GM19240 (cell line): ENCODE results near the gene GNA14.
"Not testable (repeated sequence)": the region's sequence is repeated elsewhere in the genome, so short reads cannot be mapped to it uniquely, and the experiment has no call there.

Experiments used
- DNase-seq: peaks from one replicate; pipeline ENCODE4 v3.0.0; 2011; ENCODE audit warnings: low spot score; ENCODE audit not compliant: insufficient read length

GNA14 gene

DNA sequence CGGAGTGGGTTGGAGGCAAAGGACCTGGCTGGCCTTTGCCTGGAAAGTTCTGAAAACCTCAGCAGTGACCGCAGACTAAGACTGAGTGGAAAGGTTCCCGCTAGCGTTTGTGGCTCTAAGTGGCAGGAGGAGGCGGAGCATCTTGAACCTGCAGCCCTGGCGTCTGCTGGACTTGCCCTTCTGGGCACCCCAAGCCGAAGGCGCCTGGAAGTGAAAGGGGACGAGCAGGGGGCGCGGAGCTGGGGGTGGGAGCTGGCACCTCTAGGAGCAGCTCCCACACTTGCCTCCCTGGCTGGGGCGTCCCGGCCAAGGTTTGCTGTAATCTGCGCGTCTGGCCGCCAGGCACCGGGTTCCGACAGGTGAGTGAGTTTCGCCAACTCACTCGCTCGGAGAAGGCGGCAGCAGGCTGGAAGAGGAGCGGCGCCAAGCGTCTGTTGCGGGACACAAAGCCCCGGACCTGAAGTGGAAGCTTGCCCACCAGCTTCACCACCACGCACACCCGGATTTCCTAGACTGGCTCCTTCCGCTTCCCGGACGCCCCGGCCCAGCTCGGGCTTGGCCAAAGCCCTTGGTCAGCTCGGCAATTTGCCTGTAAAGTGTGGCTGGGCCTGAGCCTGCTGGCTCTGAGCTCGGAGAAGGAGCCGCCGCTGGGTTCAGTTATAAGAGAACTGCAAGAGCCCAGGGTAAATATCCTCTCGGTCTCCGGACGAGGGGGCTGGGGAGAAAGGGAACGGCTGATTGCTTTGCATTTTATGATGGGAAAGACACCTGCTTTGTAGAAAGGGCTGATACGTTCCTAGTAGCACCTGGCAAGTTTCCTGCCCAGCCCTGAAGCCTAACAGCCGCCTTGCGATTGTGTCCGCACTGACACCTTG is at the start of gene GNA14:
GNA14 (minus strand) TSS at position 89 of the 875 bp plus-strand sequence. CDS start 529 bp downstream, outside the sequence.
- no peak for DNase-seq

DNA sequence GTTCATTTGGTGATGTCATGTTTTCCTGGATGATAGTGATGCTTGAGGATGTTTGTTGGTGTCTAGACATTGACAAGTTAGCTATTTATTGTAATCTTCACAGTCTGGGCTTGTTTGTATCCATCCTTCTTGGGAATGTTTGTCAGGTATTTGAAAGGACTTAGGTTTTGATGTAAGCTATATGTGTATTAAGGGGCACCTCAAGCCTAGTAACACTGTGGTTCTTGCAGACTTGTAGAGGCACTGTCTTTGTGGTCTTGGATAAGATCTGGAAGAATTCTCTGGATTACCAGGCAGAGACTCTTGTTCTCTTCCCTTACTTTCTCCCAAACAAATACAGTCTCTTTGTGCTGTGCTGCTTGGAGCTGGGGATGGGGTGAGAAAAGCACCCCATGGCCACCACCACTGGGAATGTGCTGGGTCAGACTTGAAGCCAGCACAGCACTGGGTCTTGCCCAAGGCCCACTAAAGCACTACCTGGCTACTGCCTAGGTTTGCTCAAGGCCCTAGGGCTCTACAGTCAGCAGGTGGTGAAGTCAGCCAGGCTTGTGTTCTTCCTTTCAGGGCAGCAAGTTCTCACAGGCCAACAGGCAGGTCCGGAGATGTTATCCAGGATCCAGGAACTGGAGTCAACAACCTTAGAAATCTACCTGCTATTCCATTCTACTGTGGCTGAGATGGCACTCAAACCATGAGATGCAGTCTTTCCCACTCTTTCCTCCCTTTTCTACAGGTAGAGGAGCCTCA is 49.3 kb upstream of the GNA14 start:
- DNase-seq: no peak

DNA sequence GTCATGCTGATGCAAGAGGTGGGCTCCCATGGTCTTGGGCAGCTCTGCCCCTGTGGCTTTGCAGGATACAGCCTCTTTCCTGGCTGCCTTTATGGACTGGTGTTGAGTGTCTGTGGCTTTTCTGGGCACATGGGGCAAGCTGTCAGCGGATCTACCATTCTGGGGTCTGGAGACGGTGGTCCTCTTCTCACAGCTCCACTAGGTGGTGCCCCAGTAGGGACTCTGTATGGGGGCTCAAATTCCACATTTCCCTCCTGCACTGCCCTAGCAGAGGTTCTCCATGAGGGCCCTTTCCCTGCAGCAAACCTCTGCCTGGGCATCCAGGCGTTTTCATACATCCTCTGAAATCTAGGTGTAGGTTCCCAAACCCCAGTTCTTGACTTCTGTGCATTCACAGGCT is 42.6 kb upstream of the GNA14 start:
- not testable (repeated sequence) for DNase-seq

DNA sequence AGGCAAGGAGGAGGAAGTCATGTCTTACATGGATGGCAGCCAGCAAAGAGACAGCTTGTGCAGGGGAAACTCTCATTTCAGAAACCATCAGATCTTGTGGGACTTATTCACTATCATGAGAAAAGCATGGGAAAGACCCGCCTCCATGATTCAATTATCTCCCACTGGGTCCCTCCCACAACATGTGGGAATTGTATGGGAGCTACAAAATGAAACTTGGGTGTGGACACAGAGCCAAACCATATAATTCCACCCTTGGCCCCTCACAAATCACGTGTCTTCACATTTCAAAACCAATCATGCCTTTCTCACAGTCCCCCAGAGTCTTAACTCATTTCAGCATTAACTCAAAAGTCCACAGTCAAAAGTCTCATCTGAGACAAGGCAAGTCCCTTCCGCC is 42.0 kb upstream of the GNA14 start:
- not testable (repeated sequence) for DNase-seq

DNA sequence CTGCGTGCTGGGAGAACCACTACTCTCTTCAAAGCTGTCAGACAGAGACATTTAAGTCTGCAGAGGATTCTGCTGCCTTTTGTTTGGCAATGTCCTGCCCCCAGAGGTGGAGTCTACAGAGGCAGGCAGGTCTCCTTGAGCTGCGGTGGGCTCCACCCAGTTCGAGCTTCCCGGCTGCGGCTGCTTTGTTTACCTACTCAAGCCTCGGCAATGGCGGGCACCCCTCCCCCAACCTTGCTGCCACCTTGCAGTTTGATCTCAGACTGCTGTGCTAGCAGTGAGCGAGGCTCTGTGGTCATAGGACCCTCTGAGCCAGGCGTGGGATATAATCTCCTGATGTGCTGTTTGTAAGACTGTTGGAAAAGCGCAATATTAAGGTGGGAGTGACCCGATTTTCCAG is 39.6 kb upstream of the GNA14 start:
- DNase-seq: not testable (repeated sequence)

DNA sequence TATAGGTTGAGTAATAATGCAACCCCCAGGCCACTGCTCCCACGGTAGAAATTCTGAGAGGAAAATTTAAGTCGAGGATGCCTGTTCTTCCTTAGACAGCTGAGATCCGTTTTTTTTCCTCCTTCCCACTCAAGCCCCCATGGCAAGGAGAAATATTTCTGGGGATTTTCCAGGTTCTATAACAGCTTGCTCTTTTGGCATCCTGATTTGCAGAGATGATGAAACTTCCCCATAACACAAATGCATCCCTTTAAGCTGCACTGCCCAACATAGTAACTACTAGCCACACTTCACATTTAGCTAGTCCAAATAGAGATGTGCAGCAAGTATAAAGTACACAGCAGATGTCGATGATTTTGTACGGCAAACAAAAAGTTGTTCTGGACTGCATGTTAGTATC is 32.5 kb upstream of the GNA14 start:
- DNase-seq: no peak

DNA sequence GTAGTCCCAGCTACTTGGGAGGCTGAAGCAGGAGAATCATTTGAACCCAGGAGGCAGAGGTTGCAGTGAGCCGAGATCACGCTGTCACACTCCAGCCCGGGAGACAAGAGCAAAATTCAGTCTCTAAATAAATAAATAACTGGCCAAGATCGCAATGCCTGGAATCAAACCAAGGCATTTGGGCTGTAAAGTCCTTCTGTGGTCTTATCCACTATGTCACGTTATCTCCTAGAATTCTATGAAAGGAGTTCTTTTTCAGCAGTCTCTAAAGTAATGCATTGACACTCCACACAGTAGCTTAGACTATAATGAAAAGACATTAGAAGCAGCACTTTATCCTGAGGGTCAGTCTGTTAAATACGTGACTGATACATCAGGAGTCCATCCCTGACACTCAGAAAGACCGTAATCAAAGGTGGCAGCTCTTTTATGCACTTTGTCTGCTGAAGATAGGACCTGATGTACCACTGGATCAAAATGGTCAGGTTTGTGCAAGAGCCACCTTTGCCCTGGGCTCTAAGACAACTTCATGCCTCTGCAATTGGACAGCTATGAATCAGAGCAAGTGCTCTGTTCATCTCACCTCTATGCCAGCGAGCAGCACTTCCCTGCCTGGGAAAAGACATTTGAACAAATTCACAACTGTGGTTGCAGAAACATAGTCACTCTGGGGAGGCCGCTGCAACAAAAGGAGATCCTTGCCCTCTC is 31.7 kb upstream of the GNA14 start:
- DNase-seq: no peak

DNA sequence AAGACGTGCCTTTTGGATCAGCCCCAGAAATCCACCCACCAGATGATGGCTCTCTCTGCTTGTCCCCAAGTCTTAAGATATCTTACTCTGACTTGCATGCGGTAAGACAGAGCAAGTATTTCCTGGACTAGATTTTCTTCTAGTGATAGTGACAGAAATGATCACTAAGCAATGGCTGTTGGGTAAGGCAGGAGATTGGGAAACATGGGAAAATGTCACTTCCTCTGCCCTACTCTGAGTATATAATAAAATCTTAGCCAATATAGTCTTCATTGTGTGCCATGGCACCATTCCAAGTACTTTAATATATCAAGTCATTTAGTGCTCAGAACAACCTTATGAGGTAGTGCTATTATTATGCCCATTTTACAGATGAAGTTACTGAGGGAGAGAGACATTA is 31.0 kb upstream of the GNA14 start:
- no peak for DNase-seq

DNA sequence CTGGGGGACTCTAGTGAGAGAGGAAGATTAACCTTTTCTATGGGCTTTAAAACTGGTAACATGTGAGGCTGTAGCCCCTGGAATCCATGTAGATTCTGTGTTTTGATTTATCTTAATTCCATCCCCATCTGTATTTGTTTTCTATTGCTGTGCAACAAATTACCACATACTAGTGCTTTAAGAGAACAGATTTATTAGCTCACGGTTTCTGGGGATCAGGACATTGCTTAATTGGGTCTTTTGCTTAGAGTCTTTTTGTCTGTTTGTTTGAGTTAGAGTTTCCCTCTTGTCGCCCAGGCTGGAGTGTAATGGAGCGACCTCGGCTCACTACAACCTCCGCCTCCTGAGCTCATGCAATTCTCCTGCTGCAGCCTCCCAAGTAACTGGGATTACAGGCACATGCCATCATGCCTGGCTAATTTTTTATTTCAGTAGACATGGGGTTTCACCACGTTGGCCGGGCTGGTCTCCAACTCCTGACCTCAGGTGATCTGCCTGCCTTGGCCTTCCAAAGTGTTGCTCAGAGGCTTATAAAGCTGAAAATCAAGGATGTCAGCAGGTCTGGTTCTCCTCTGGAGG is 29.9 kb upstream of the GNA14 start:
- no peak for DNase-seq

DNA sequence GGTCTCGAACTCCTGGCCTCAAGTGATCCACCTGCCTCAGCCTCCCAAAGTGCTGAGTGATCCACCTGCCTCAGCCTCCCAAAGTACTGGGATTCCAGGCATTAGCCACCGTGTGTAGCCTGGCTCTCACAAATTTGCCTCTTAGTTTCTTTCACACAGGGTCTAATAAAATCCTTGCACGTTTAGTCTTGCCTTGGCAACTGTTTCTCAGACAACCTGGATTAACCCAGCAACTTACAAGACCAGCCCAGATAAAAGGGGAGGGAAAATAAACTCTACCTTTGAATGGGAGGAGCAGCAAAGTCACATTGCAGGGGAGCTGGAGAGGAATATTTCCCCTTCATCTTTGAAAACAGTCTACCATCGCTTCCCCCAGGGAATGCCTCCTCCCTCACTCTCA is 29.3 kb upstream of the GNA14 start:
- no peak for DNase-seq

DNA sequence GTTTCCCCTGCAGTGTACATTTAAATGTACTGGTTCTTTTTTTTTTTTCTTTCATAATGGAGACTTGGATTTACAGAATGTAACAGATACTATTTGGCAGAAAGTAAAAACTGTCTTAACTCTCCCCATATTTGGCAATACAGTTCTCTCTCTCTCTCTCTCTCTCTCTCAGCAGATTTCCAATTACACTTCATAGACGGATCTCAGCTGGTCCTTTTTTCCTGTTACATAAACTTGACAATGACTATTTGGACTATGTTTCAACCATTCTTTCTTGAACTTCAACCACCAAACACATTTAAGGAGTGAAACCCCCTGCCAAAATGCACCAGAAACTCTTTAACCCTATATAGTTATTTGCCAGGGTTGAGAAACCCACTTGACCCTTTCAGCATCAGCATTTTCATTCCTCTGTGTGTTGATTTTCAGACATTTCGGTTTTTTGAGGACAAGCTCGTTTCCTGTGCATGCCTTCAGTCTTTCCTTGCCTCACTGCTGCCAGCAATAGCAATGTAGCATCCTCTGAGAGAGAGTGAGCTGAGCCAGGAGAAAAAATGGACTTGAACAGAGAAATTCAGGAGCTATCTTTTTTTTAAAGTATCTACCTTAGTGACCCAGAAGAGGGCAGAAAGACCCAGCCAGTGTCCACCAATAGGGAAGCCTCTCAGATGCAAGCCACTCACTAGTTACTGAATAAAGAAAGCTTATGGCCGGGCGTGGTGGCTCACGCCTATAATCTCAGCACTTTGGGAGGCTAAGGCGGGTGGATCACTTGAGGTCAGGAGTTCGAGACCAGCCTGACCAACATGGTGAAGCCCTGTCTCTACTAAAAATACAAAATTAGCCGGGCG is 26.0 kb upstream of the GNA14 start:
- DNase-seq: no peak

DNA sequence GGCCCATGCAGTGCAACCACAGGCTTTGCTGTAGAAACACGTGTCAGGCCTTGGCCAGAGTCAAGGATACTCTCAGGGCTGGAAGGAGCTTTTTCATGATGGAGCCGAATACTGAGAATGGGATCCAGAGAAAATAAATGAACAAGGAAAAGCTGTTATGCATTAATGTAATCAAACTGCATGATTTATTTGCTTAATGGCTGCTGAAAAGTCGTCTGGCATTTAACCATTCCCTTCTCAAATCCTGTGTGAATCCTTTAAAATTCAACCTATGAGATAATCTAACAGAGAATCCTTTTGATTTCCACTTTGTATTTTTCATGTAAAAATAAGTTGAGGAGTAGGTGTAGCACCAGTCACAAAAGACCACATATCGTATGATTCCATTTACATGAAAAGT is 24.1 kb upstream of the GNA14 start:
- no peak for DNase-seq

DNA sequence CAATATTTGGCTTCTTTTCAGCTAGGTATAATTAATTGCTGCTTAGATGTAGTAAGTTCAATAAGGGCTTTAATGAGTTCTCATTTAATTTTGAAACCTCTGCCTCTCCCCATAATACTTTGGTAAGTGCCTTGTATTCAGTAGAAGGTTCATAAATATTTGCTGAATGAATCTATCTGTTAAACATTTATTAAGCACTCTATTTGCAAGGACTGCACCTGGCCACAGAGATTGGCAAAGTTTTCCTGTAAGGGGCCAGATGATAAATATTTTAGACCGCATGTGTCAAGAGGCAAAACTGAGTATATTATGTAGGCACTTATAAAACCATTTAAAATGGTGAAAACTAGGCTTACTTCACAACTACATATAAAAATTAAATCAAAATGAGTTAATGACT is 19.0 kb upstream of the GNA14 start:
- DNase-seq: no peak

DNA sequence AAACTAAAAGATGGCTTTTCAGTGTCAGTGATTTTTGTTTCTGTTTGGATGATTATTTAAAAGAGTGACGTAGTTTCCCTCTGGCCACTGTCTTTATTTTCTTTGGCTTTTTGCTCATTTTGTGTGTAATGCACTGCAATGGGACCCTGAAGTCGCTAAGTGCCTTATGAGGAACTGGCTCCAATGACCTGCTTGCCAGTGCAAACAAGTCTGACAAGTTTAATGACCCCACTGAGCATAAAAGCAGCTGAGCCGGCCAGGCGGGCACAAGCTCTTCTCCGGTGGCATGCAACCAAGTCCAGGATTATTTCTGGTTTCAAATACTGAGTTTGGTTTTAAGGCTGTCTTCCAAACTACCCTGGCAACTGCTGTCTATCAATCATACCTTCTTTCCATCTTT is 15.6 kb upstream of the GNA14 start:
- DNase-seq: no peak

DNA sequence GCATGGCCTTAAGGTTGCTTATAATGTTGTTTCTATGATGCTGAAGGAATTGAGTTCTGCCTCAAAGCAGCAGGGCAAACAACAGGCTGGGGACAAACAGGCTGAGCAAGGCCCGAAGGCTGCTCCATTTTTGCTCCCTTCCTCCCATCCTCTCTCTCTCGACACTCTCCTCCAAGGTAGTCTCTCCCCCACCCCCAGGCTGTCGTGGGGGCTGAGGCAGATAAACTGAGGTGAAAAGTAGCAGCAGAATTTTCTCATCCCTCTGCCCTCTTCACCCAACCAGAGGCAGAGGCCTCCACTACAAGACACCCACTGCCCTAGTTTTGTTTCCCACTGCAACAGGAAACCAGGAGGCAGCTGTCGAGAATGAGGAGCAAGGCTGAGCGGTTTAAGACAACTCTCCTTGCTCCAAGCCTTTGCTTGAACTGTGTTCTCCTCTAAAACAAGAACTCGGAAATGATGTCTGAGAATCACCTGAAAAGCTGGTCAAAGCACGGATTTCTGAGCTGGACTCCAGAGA is 13.5 kb upstream of the GNA14 start:
- DNase-seq: no peak

DNA sequence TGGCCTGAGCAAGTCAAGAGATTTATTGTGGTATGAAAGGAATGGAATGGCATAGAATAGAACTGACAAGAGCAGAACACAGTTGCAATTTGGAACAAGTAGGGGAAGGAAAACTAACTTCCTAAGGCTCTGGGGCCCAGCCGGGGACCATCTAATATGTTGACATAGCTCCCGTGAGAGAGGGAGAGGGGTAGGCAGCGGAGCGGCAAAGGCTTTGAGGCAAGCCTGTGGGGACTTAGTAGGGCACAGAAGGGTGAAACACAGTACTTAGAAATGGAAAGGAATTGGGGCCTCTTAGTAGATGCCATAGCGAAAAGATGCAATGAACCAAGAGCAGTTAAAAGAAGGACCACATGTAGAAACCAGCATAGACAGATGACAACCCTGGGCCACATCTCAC is 11.8 kb upstream of the GNA14 start:
- no peak for DNase-seq

DNA sequence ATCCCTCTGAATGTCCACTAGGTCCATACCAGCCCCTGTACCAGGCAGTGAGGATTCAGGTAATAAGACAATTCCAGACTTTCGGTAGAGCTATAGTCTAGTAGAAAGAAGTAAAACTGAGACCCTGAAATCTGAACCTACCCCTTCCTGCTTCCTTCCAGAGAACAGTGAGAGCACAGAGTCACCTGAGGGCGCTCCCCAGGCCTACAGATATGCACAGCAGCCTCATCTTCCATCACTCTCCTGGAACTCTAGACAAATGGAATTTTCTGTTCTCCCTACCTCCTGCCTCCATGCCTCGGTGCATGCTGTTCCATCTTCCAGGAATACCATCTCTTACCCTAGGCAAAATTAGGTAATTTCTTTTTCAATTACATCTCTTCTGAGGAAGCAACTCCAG is 3.1 kb upstream of the GNA14 start:
- no peak for DNase-seq

DNA sequence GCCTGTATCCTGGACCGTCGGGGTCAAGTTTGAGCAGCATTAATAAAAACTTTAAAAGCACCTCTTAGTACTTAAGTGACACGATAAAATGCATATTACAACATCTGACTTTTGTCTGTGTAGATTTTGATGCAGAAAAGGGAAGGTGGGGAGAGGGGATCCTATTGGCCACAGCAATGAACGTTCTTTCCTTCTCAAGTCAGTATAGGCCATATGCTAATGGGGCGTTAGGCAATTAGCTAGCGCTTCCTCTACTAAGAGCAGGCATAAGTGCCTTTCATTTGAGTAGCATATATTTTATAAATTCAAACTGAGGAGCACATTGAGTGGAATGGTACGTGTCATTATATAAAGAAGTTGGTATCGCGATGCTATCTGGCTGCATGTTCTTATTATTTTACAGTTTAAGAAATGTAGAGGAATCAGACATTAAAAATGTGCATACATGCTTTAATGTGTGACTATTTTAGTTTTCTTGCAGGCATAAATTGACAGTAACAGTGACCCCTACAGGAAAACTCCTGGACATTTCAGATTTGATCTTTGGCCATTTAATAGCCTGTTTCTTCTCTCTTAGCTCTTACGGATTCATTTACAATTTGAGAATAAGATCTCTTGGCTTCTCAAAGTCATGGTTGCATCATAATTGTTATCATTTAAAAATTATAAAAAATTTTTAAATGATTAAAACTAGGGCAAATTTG is 1.1 kb upstream of the GNA14 start:
- no peak for DNase-seq

DNA sequence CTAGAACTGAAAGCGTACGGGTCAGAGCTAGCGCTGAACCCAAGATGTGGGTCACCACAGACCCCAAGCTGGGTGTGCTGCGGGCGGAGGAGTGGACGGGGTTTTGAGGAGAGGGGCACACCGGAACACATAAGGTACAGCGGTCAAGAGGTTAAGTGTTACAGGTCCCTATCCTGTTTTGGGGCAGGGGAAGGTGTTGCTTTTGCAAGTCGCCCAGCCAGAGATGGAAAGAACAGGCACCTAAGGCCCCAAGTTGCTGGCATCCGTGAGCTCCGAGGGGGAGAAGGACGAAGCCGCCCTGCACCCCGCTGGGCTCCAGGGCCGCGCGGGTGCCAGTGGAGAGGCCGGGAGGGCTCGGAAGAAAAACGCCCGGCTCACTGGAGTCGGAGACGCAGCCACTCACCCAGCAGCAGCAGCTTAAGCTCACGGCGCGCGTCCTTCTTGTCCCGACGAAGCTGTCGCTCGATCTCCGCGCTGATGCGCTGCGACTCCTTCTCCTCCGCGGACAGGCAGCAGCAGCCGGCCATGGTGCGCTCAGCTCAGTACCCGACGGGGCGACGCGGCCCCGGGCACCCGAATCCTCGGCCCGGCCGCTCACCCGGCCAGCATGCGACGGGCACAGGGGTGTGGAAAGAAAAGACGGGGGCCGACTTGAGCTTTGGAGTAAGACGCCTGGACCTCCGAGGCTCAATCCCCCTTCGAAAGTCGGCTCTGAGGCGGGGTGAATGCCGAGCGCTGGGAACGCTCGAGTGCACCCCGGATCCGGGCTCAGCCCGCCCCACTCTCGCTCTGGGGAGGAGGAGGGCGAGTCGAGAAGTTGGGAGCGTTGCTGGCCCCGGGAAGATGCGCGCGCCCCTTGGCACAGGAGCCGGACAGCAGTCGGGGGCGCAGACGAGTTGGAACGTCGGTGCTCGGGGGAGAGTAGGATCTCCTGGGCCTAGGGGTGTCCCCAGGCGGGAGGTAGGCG is 572 bp downstream of the GNA14 start:
- no peak for DNase-seq
